ENCODE results near the gene CLRN2.

CLRN2 gene

GRCh38 chr4:17480210-17480927, 34.6 kb upstream of the CLRN2 start:
- no peak for DNase-seq (ENCODE audit: low spot score)
- TF ChIP-seq CTCF (IDR thresholded peaks at IDR 0.05; ENCODE audit: extremely low read depth, missing control alignments) = no peak

GRCh38 chr4:17480955-17481354, 34.0 kb upstream of the CLRN2 start:
- no peak for TF ChIP-seq CTCF (IDR thresholded peaks at IDR 0.05; ENCODE audit: extremely low read depth, missing control alignments)
- DNase-seq (ENCODE audit: low spot score) = no peak

- DNase-seq (ENCODE audit: low spot score) = no peak
- no peak for TF ChIP-seq CTCF (IDR thresholded peaks at IDR 0.05; ENCODE audit: extremely low read depth, missing control alignments)
These were observed 32.2 kb upstream of the CLRN2 start for GRCh38 chr4:17482716-17483115.

GRCh38 chr4:17489123-17489522, 25.8 kb upstream of the CLRN2 start:
- no peak for TF ChIP-seq CTCF (IDR thresholded peaks at IDR 0.05; ENCODE audit: extremely low read depth, missing control alignments)
- no peak for DNase-seq (ENCODE audit: low spot score)

GRCh38 chr4:17489721-17490120, 25.2 kb upstream of the CLRN2 start:
- no peak for DNase-seq (ENCODE audit: low spot score)
- TF ChIP-seq CTCF (IDR thresholded peaks at IDR 0.05; ENCODE audit: extremely low read depth, missing control alignments) = no peak

- TF ChIP-seq CTCF (IDR thresholded peaks at IDR 0.05; ENCODE audit: extremely low read depth, missing control alignments) = no peak
- DNase-seq (ENCODE audit: low spot score) = no peak
These were observed 24.3 kb upstream of the CLRN2 start for GRCh38 chr4:17490575-17491059.

- DNase-seq (ENCODE audit: low spot score) = no peak
- no peak for TF ChIP-seq CTCF (IDR thresholded peaks at IDR 0.05; ENCODE audit: extremely low read depth, missing control alignments)
These were observed 23.8 kb upstream of the CLRN2 start for GRCh38 chr4:17491196-17491595.

All from GM20000 (cell line).